ENCODE results near the gene KCNQ4. TPM values are rescaled to one million over a fixed set of nuclear protein-coding genes. Genes with fewer than 3 reads are reported as not detected.

The KCNQ4 gene
- total and polyA plus RNA-seq, 2 donors from 2014 or later, result 0.65 to 1.2 TPM

DNA sequence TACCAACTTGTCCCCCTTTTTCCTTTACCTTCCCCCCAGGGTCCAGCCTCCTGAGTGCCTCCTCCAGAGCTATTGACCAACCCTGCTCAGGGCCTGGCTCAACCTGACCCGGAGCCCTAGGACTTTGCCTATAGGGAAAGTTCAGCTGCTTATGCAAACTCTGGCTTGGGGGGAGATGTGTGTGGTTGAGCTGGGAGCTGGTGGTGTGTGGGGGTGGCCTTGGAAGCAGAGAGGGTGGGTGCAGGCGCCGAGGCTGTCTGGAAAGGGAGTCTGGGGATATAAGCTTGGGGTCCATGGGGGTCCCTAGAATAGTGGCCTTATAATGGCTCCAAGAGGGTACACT is 14.1 kb downstream of the KCNQ4 start:
- Histone ChIP-seq H3K4me3 (ENCODE audit: low read length in 3 of 3) (no peak overlapping the region), H3K27me3 (ENCODE audit: control insufficient read depth, insufficient read depth, low read length) (no peaks in the 10 kb centered on the region), H3K4me1 (ENCODE audit: control insufficient read depth in 2 of 3, insufficient read depth in 2 of 3, low read depth in 1 of 3, low read length in 3 of 3) (peaks cover 0 to 14% (median 3%) of the 10 kb centered on the region in 3 donors), H3K36me3 (ENCODE audit: control insufficient read depth in 2 of 3, insufficient read depth in 3 of 3, low read length in 3 of 3) (no peaks in the 10 kb centered on the region), H3K9ac (ENCODE audit: low read length in 3 of 3) (no peak overlapping the region), H3K9me3 (ENCODE audit: control insufficient read depth in 2 of 3, insufficient read depth in 1 of 3, low read length in 3 of 3) (no peaks in the 10 kb centered on the region), H3K27ac (ENCODE audit: low read depth in 2 of 2, low read length in 2 of 2) (no peak overlapping the region)
- TF ChIP-seq, protein P1, sequence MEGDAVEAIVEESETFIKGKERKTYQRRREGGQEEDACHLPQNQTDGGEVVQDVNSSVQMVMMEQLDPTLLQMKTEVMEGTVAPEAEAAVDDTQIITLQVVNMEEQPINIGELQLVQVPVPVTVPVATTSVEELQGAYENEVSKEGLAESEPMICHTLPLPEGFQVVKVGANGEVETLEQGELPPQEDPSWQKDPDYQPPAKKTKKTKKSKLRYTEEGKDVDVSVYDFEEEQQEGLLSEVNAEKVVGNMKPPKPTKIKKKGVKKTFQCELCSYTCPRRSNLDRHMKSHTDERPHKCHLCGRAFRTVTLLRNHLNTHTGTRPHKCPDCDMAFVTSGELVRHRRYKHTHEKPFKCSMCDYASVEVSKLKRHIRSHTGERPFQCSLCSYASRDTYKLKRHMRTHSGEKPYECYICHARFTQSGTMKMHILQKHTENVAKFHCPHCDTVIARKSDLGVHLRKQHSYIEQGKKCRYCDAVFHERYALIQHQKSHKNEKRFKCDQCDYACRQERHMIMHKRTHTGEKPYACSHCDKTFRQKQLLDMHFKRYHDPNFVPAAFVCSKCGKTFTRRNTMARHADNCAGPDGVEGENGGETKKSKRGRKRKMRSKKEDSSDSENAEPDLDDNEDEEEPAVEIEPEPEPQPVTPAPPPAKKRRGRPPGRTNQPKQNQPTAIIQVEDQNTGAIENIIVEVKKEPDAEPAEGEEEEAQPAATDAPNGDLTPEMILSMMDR (IDR thresholded peaks at IDR 0.05; ENCODE audit: borderline replicate concordance, extremely low read depth, insufficient read depth), result no peak
- intact Hi-C loops (cut with DNase I), result no loop called here
- DNase-seq (no peak), FAIRE-seq (no peak)

DNA sequence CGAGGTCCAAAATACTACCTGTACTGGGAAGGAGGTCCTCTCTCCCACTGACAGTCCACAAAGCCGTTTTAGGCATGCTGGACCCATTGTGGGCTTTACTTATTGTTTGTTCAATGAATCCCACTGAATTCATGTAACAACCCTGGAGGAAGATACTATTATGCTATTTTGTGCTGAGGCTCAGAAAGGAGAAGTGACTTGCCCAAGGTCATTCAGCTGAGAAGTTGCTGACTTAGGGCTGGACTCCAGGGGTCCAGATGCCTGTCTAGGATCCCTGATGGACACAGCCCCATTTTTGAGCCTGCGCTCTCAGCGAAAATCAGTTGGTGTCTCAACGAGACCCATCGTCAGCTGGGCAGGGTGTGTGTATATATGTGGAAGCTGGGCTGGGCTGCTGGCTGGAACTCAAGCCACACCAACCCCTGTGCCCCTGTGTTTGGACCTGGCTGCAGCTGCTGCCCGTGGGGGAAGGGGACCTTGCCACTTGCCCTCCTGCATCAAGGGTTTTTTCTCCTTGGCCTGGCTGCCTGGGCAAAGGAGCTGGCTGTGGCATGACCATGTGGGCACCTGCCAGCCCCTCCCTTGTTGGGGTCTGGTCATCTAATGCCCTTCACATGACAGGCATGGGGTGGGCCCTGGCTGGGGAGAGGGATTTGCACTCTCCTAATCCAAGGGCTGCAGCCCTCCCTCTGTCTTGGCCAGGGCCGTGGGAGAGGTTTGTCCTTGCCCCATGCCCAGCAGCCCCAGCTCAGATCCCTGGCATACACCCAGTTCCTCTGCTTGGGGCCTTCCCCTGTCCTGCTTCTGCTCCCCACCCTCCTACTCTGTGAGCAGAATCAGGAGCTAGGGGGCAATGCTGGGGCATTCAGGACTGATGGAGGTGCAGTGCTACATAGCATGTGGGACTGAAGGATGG is 15.0 kb downstream of the KCNQ4 start:
- no peak overlapping the region for H3K4me3 ChIP-seq (ENCODE audit: low read length in 3 of 3)
- no peak for FAIRE-seq
- H3K27me3 ChIP-seq (ENCODE audit: control insufficient read depth, insufficient read depth, low read length), result no peaks in the 10 kb centered on the region
- peaks cover 0 to 14% (median 3%) of the 10 kb centered on the region in 3 donors for H3K4me1 ChIP-seq (ENCODE audit: control insufficient read depth in 2 of 3, insufficient read depth in 2 of 3, low read depth in 1 of 3, low read length in 3 of 3)
- H3K36me3 ChIP-seq (ENCODE audit: control insufficient read depth in 2 of 3, insufficient read depth in 3 of 3, low read length in 3 of 3), result no peaks in the 10 kb centered on the region
- no peaks in the 10 kb centered on the region for H3K9me3 ChIP-seq (ENCODE audit: control insufficient read depth in 2 of 3, insufficient read depth in 1 of 3, low read length in 3 of 3)
- intact Hi-C loops (cut with DNase I), result no loop called here
- DNase-seq, result no peak
- TF ChIP-seq, protein P1 (IDR thresholded peaks at IDR 0.05; ENCODE audit: borderline replicate concordance, extremely low read depth, insufficient read depth), result no peak
- no peak overlapping the region for H3K27ac ChIP-seq (ENCODE audit: low read depth in 2 of 2, low read length in 2 of 2)
- no peak overlapping the region for H3K9ac ChIP-seq (ENCODE audit: low read length in 3 of 3)

DNA sequence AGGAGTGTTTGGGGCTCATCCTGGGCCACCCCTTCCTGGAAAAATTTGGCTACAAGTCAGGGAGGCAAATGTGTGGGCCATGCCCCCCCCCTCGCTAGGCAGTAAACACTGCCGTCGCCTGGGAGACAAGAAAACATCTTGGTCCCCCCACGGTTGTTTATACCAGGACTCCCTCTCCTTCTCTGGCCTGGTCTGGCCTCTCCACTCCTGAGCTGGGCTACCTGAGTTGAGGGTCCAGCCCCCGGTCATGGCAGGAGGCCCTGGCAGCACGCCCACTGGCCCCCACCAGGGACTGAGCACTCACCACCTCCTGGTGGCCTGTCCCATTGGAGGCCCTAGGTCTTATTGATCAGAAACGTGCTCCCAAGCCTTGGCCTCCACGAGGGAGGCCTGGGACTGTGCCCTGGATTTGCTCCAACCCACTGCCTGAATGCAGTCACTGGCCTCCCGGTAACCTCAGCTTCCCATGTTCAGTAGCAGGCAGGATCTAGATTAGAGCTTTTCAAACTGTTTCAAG is 15.8 kb downstream of the KCNQ4 start:
- H3K9ac ChIP-seq (ENCODE audit: low read length in 3 of 3), result no peak overlapping the region
- TF ChIP-seq, protein P1 (IDR thresholded peaks at IDR 0.05; ENCODE audit: borderline replicate concordance, extremely low read depth, insufficient read depth), result no peak
- no peak overlapping the region for H3K27ac ChIP-seq (ENCODE audit: low read depth in 2 of 2, low read length in 2 of 2)
- FAIRE-seq (no peak), DNase-seq (peak in 2 of 5 donors; percentile 58 to 80)
- intact Hi-C loops (cut with DNase I), result no loop called here
- no peaks in the 10 kb centered on the region for H3K9me3 ChIP-seq (ENCODE audit: control insufficient read depth in 2 of 3, insufficient read depth in 1 of 3, low read length in 3 of 3)
- no peaks in the 10 kb centered on the region for H3K27me3 ChIP-seq (ENCODE audit: control insufficient read depth, insufficient read depth, low read length)
- H3K4me3 ChIP-seq (ENCODE audit: low read length in 3 of 3), result no peak overlapping the region
- H3K36me3 ChIP-seq (ENCODE audit: control insufficient read depth in 2 of 3, insufficient read depth in 3 of 3, low read length in 3 of 3), result no peaks in the 10 kb centered on the region
- H3K4me1 ChIP-seq (ENCODE audit: control insufficient read depth in 2 of 3, insufficient read depth in 2 of 3, low read depth in 1 of 3, low read length in 3 of 3), result peaks cover 0 to 14% (median 3%) of the 10 kb centered on the region in 3 donors

Data from kidney (tissue), 14 donors.